ENCODE results near the gene PSTPIP2.

GRCh38 chr18:45962461-45962860, 109.6 kb downstream of the PSTPIP2 start:
- TF ChIP-seq, protein P1, sequence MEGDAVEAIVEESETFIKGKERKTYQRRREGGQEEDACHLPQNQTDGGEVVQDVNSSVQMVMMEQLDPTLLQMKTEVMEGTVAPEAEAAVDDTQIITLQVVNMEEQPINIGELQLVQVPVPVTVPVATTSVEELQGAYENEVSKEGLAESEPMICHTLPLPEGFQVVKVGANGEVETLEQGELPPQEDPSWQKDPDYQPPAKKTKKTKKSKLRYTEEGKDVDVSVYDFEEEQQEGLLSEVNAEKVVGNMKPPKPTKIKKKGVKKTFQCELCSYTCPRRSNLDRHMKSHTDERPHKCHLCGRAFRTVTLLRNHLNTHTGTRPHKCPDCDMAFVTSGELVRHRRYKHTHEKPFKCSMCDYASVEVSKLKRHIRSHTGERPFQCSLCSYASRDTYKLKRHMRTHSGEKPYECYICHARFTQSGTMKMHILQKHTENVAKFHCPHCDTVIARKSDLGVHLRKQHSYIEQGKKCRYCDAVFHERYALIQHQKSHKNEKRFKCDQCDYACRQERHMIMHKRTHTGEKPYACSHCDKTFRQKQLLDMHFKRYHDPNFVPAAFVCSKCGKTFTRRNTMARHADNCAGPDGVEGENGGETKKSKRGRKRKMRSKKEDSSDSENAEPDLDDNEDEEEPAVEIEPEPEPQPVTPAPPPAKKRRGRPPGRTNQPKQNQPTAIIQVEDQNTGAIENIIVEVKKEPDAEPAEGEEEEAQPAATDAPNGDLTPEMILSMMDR (IDR thresholded peaks at IDR 0.05; ENCODE audit: poor library complexity) = no peak
- TF ChIP-seq EZH2phosphoT487 (IDR thresholded peaks at IDR 0.05; ENCODE audit: low read depth, severe bottlenecking, unreplicated experiment) (no peak), EZH2 (IDR thresholded peaks at IDR 0.05; ENCODE audit: borderline replicate concordance) (no peak)

Measured in hepatocyte (in vitro differentiated cells).